OCI-LY7 (cell line): ENCODE results near the gene PLPP4. TPM values are rescaled to one million over a fixed set of nuclear protein-coding genes. Genes with fewer than 3 reads are reported as not detected.

ENCODE experiments used
- BruUV-seq: library from RNA; stranded (reverse); fragments of 400-500 nt; replicated peaks from 2 replicates; lab custom pipeline; 2021; lab: Mats Ljungman, UMichigan
- CTCF ChIA-PET: fragments of 300-600 bp; sonication (Branson Sonifier 250); formaldehyde crosslinking; loops from one replicate; lab custom pipeline; 2022; ENCODE audit warnings: antibody characterized with exemption; ENCODE audit not compliant: unreplicated experiment; lab: Charles Lee
- POLR2A ChIA-PET: fragments of 300-600 bp; sonication (Branson Sonifier 250); formaldehyde crosslinking; loops from one replicate; lab custom pipeline; 2022; ENCODE audit warnings: antibody characterized with exemption; lab: Charles Lee
- DNase-seq: peaks from one replicate; pipeline ENCODE4 v3.0.0-alpha.2; 2015; ENCODE audit warnings: low spot score
- H2AFZ ChIP-seq: fragments of 200-600 bp; sonication (generic), shearing (Covaris generic); 2 replicates; pipeline ENCODE4 v1.6.1; 2014; ENCODE audit warnings: mild to moderate bottlenecking, antibody characterized with exemption, low read length, moderate library complexity
- H3K27ac ChIP-seq: fragments of 200-600 bp; sonication (generic); 2 replicates; pipeline ENCODE4 v1.5.1; 2014; ENCODE audit warnings: mixed run types, low read depth, mild to moderate bottlenecking, moderate library complexity, low read length, inconsistent platforms; ENCODE audit not compliant: poor library complexity, severe bottlenecking
- H3K36me3 ChIP-seq: fragments of 200-600 bp; sonication (generic); 2 replicates; pipeline ENCODE4 v1.6.1; 2014; ENCODE audit warnings: mild to moderate bottlenecking, antibody characterized with exemption, low read length, moderate library complexity, mixed read lengths; ENCODE audit not compliant: insufficient read depth
- H3K4me1 ChIP-seq: fragments of 200-600 bp; sonication (generic); 2 replicates; pipeline ENCODE4 v1.5.1; 2014; ENCODE audit warnings: mild to moderate bottlenecking, low read length; ENCODE audit not compliant: insufficient read depth, poor library complexity, severe bottlenecking
- H3K4me2 ChIP-seq: fragments of 200-600 bp; sonication (generic); 2 replicates; pipeline ENCODE4 v1.6.1; 2014; ENCODE audit warnings: mild to moderate bottlenecking, low read length
- H3K4me3 ChIP-seq: fragments of 200-600 bp; sonication (generic); 2 replicates; pipeline ENCODE4 v1.5.1; 2014; ENCODE audit warnings: mild to moderate bottlenecking, low read depth, low read length; ENCODE audit not compliant: poor library complexity, severe bottlenecking
- H3K79me2 ChIP-seq: fragments of 200-600 bp; sonication (generic); 2 replicates; pipeline ENCODE4 v1.6.1; 2016; ENCODE audit warnings: low read depth, mild to moderate bottlenecking, low read length, moderate library complexity, mixed read lengths; ENCODE audit not compliant: insufficient read depth
- H3K9me2 ChIP-seq: fragments of 200-600 bp; sonication (generic); 2 replicates; pipeline ENCODE4 v1.6.1; 2016; ENCODE audit warnings: mild to moderate bottlenecking, low read length, mixed read lengths; ENCODE audit not compliant: insufficient read depth
- H3K9me3 ChIP-seq: fragments of 200-600 bp; sonication (generic); 2 replicates; pipeline ENCODE4 v1.6.1; 2014; ENCODE audit warnings: mild to moderate bottlenecking, mixed run types, low read length, mixed read lengths
- H4K20me1 ChIP-seq: fragments of 200-600 bp; sonication (generic); 2 replicates; pipeline ENCODE4 v1.6.1; 2014; ENCODE audit warnings: mild to moderate bottlenecking, antibody characterized with exemption, low read length, moderate library complexity, mixed read lengths; ENCODE audit not compliant: insufficient read depth
- CTCF ChIP-seq: fragments of 200-600 bp; sonication (generic); conservative IDR thresholded peaks from 2 replicates; pipeline ENCODE4 v1.5.1; 2014; ENCODE audit warnings: mild to moderate bottlenecking, antibody characterized with exemption, low read length, moderate library complexity, mixed read lengths
- EZH2phosphoT487 ChIP-seq: fragments of 200-600 bp; sonication (generic); IDR thresholded peaks from 2 replicates; pipeline ENCODE4 v1.6.1; 2018; ENCODE audit warnings: low read depth, borderline replicate concordance, mild to moderate bottlenecking, mixed run types, antibody characterized with exemption, low read length, moderate library complexity, mixed read lengths
- intact Hi-C: fragments of 100-400 bp; cut with micrococcal nuclease; formaldehyde crosslinking; loops from one replicate; pipeline ENCODE4 v1.10.0; 2022; ENCODE audit not compliant: unreplicated experiment
- total RNA-seq, 2 experiments: library from RNA; depleted of rRNA in 1 of 2; stranded (reverse); fragments of >200 nt in 1 of 2; shearing (Covaris generic) in 1 of 2; gene quantifications; 2 replicates each; pipeline ENCODE4 v1.2.3, GENCODE V29; 2014 to 2022

PLPP4 gene
- total RNA-seq, 2 experiments from 2014 or later = not detected

- no peak overlapping the region for H3K27ac ChIP-seq
- H3K4me2 ChIP-seq = no peak overlapping the region
- ChIA-PET POLR2A (interaction anchor here (0.6 kb wide), 1 partner anchor 16 kb away, joined by 4 read pairs; no protein-coding TSS in a partner anchor), CTCF (no interaction called here)
- H3K36me3 ChIP-seq = no peaks in the 10 kb centered on the region
- intact Hi-C loops = no loop called here
- TF ChIP-seq EZH2phosphoT487 (no peak), CTCF (no peak)
- H3K4me3 ChIP-seq = no peak overlapping the region
- DNase-seq = no peak
- H2AFZ ChIP-seq = no peak overlapping the region
- no peaks in the 10 kb centered on the region for H3K4me1 ChIP-seq
- no peaks in the 10 kb centered on the region for H3K79me2 ChIP-seq
- no peaks in the 10 kb centered on the region for H3K9me2 ChIP-seq
- no peaks in the 10 kb centered on the region for H3K9me3 ChIP-seq
- H4K20me1 ChIP-seq = no peaks in the 10 kb centered on the region
- no TSS peak for BruUV-seq
Observed at GRCh38 chr10:120593693-120594092, 136.7 kb downstream of the PLPP4 start.

- H3K4me3 ChIP-seq = no peak overlapping the region
- intact Hi-C loops = no loop called here
- H3K27ac ChIP-seq = no peak overlapping the region
- no peaks in the 10 kb centered on the region for H3K4me1 ChIP-seq
- no peak overlapping the region for H2AFZ ChIP-seq
- H3K36me3 ChIP-seq = no peaks in the 10 kb centered on the region
- no peaks in the 10 kb centered on the region for H3K79me2 ChIP-seq
- TF ChIP-seq CTCF = no peak
- TF ChIP-seq EZH2phosphoT487 = no peak
- no peaks in the 10 kb centered on the region for H3K9me3 ChIP-seq
- H3K9me2 ChIP-seq = no peaks in the 10 kb centered on the region
- POLR2A ChIA-PET = no interaction called here
- no peak for DNase-seq
- no peaks in the 10 kb centered on the region for H4K20me1 ChIP-seq
- H3K4me2 ChIP-seq = no peak overlapping the region
- BruUV-seq = no TSS peak
- CTCF ChIA-PET = no interaction called here
Observed at GRCh38 chr10:120597902-120598301, 140.9 kb downstream of the PLPP4 start.

- Histone ChIP-seq H2AFZ (no peak overlapping the region), H3K36me3 (no peaks in the 10 kb centered on the region), H3K9me3 (no peaks in the 10 kb centered on the region), H3K4me2 (no peak overlapping the region), H3K4me3 (no peak overlapping the region), H3K9me2 (no peaks in the 10 kb centered on the region), H3K79me2 (no peaks in the 10 kb centered on the region), H4K20me1 (no peaks in the 10 kb centered on the region), H3K27ac (no peak overlapping the region), H3K4me1 (no peaks in the 10 kb centered on the region)
- intact Hi-C loops = no loop called here
- POLR2A ChIA-PET = no interaction called here
- CTCF ChIA-PET = no interaction called here
- no TSS peak for BruUV-seq
- TF ChIP-seq EZH2phosphoT487 (no peak), CTCF (no peak)
- DNase-seq = no peak
Observed at GRCh38 chr10:120598386-120598785, 141.4 kb downstream of the PLPP4 start.
